Fibroblast of lung (primary cell): Measurements from ENCODE around the gene RBM20.

Experiments
- CTCF ChIP-seq, 2 donors: IDR thresholded peaks in 1 of 2; conservative IDR thresholded peaks in 1 of 2; 1 replicate in 1 of 2; 2 replicates in 1 of 2; pipeline ENCODE4 v1.5.1; 2011 to 2012; ENCODE audit warnings: low read length in 2 of 2, control low read depth in 1 of 2, inconsistent platforms in 1 of 2, low read depth in 1 of 2, mild to moderate bottlenecking in 1 of 2
- EZH2 ChIP-seq: IDR thresholded peaks from 2 replicates; pipeline ENCODE4 v1.5.1; 2012; ENCODE audit warnings: low read length, control low read depth, mild to moderate bottlenecking; ENCODE audit errors: missing control alignments

DNA sequence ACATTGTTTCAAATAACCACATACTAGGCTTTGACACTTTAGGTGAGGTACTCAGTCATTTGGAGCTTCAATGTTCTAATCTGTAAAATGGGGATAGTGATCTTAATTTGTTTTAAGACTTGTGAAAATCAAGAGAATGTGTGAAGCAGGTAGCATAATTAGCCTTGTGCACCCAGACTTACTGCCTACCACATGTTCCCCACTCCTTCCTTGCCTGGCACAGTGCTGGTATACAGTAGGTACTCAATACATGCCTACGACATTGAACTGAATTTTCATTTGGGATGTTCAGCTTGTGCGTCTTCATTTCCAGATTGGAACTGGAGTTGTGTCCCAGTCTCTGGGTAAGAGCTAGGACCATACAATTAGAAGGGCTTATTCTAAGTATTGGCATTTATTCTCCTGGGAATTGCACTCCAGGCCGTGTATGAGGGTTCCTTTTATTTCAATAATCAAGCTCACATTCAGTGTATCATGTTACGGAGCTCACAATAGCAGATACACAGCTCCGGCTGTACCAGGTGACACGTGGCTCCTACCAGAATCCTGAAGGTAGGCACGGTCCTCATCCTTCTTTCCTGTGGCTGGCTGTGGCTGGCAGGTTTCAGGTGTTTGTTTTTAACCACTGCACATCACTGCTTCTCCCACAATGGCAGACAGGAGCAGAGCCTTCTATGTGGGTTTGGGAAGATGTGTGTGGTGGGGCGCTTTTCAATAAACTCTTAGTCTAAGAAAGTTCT, 118.1 kb downstream of the RBM20 start:
- TF ChIP-seq CTCF (conservative IDR thresholded peaks at IDR 0.05 in 1 of 2, IDR thresholded peaks at IDR 0.05 in 1 of 2; ENCODE audit: low read depth in 1 of 2, low read length in 2 of 2) (no peak), EZH2 (no peak)
